ENCODE data around the gene TMEM42. TPM values are rescaled to one million over a fixed set of nuclear protein-coding genes. Genes with fewer than 3 reads are reported as not detected.
A peak's percentile ranks its signal among the peaks of the same experiment; 100 is the strongest.

Gene TMEM42
- total RNA-seq, 1 experiment from 2014 or later, result 9.4 TPM

GRCh38 chr3:44910693-44911092, 49.0 kb downstream of the TMEM42 start:
- no peak for DNase-seq (ENCODE audit: low read depth)

GRCh38 chr3:44913868-44914468, 52.3 kb downstream of the TMEM42 start:
- DNase-seq (ENCODE audit: low read depth), result peak; percentile 64

- DNase-seq (ENCODE audit: low read depth), result peak; percentile 37
Observed at GRCh38 chr3:44914936-44915335, 53.2 kb downstream of the TMEM42 start.

Other genes with a start within 250 kb of the TMEM42 start
- gene ZNF197, start 236.9 kb upstream of the TMEM42 start, total RNA-seq (2014; rRNA removed; shearing (Covaris generic)), result 6.8 and 8.4 TPM in 2 replicates
- 9.3 and 15.5 TPM in 2 replicates for gene ZNF35, start 213.2 kb upstream of the TMEM42 start, total RNA-seq (2014; rRNA removed; shearing (Covaris generic))
- gene ZNF502, start 149.3 kb upstream of the TMEM42 start, total RNA-seq (2014; rRNA removed; shearing (Covaris generic)), result 0.15 and 0.62 TPM in 2 replicates
- gene ZNF501, start 132.3 kb upstream of the TMEM42 start, total RNA-seq (2014; rRNA removed; shearing (Covaris generic)), result 0.37 and 3.1 TPM in 2 replicates
- 12.1 and 17.5 TPM in 2 replicates for gene KIAA1143, start 100.3 kb upstream of the TMEM42 start, total RNA-seq (2014; rRNA removed; shearing (Covaris generic))
- 10.3 and 13.7 TPM in 2 replicates for gene KIF15, start 100.1 kb upstream of the TMEM42 start, total RNA-seq (2014; rRNA removed; shearing (Covaris generic))
- not detected in 2 replicates for gene TGM4, start 12.7 kb downstream of the TMEM42 start, total RNA-seq (2014; rRNA removed; shearing (Covaris generic))
- gene ZDHHC3, start 114.3 kb downstream of the TMEM42 start, total RNA-seq (2014; rRNA removed; shearing (Covaris generic)), result 56.7 and 58.1 TPM in 2 replicates
- 43.4 and 45.1 TPM in 2 replicates for gene EXOSC7, start 114.3 kb downstream of the TMEM42 start, total RNA-seq (2014; rRNA removed; shearing (Covaris generic))
- gene CLEC3B, start 164.4 kb downstream of the TMEM42 start, total RNA-seq (2014; rRNA removed; shearing (Covaris generic)), result 2.2 TPM in 1 of 2 replicates, not detected in the other